GM18951 (cell line): Measurements from ENCODE around the gene RAB11FIP5.

Experiments used
- POLR2A ChIP-seq: IDR thresholded peaks from 4 replicates; pipeline ENCODE4 v1.6.1; 2011; ENCODE audit warnings: mild to moderate bottlenecking; ENCODE audit not compliant: insufficient read length, insufficient read depth; ENCODE audit errors: extremely low read depth
- in situ Hi-C: fragments of 300-500 bp; cut with MboI; formaldehyde crosslinking; loops from one replicate; pipeline ENCODE4 v1.12.0; 2022; ENCODE audit warnings: low sequenced_read_pairs, mixed read lengths, inconsistent platforms; ENCODE audit not compliant: unreplicated experiment

Gene RAB11FIP5

GRCh38 chr2:73117441-73117840 is 4.7 kb upstream of the RAB11FIP5 start:
- in situ Hi-C loops = no loop called here
- TF ChIP-seq POLR2A = no peak

DNA sequence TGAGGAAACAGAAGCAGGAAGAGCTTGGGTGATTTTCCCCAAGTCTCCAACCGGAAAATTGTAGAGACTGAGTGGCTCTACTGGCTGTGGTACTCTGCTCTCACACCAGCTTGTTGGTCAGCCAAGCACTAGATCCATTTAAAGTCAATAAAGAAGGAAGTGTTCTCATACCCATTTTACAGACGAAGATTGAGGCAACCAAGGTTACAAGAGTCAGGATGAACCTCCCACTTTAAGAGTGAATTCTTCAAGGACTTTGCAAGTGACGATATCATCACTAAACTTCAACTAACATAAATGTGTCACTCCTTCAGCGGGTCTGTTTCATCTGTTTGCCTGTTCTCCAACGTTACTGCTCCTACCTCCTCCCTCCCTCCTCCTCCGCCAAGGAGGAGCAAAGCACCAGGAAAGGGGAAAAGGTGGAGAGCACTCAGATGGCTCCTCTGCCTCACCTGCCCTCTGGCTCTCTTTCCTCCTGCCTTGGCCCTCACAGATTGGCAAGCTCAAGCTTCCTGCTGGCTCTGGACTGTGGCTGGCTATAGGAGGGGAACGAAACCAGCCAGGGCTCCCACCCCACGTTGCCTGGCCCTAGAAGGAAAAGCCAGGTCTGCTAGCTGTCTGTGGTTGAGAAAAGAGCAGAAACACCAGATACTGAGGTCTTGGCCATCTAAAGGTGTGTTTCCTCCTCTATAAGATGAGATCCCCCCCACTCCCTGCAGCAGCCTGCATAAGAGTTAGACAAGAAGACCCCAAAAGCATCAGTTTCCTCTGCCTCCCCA is 3.6 kb upstream of the RAB11FIP5 start:
- in situ Hi-C loops = no loop called here

GRCh38 chr2:73114273-73114867 is 1.6 kb upstream of the RAB11FIP5 start:
- TF ChIP-seq POLR2A = no peak
- in situ Hi-C loops = no loop called here

More for the DNA sequence above, 3.6 kb upstream of the RAB11FIP5 start:
- no peak for TF ChIP-seq POLR2A

GRCh38 chr2:73112026-73112912 is 479 bp downstream of the RAB11FIP5 start:
- TF ChIP-seq POLR2A = no peak
- in situ Hi-C loops = no loop called here

DNA sequence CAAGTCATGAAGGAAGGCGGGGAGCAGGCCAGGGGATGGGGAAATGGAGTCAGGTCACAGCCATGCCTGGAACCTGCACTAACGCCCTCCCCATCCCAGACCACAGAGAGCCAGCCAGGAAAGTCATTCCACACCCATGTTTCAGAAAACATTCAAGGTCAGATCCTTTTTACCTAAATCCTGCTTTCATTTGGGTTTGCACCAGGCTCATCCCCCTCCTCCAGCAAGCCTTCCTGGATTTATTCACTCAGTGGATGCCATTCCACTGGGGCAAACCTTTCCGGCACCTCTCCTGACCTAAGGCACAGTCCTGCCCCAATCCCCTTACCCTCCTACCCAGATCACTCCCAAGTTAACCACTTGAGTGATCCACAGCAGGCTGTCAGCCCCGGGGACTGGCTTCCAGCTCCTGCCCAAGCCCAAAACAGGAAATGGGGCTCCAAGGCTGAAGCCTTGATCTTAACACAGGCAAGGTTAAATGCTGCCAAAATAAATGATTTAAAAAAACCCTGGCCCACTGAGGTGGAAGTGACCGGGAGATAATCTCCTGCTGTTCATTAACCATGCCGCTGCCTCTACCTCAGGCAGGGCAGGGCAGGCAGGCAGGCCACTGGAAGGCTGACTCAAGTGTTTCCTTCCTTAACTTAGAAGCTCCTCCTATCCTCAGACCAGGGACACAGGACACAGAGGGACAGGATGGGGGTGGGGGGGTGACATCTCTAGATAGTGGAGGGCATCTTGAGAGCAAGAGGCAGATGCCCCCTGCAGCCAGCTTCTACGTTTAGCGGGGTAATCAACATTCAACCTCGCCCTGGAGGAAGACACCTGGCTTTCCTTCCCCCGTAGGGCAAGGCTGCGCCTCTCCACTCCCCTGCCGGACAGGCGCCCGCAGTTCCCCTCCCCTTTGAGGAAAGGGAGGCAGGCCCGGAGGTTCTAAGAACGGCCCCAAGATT is 1.4 kb downstream of the RAB11FIP5 start:
- TF ChIP-seq POLR2A = no peak
- in situ Hi-C loops = no loop called here

- in situ Hi-C loops = no loop called here
- TF ChIP-seq POLR2A = no peak
These were observed 2.3 kb downstream of the RAB11FIP5 start for GRCh38 chr2:73110168-73111072.

DNA sequence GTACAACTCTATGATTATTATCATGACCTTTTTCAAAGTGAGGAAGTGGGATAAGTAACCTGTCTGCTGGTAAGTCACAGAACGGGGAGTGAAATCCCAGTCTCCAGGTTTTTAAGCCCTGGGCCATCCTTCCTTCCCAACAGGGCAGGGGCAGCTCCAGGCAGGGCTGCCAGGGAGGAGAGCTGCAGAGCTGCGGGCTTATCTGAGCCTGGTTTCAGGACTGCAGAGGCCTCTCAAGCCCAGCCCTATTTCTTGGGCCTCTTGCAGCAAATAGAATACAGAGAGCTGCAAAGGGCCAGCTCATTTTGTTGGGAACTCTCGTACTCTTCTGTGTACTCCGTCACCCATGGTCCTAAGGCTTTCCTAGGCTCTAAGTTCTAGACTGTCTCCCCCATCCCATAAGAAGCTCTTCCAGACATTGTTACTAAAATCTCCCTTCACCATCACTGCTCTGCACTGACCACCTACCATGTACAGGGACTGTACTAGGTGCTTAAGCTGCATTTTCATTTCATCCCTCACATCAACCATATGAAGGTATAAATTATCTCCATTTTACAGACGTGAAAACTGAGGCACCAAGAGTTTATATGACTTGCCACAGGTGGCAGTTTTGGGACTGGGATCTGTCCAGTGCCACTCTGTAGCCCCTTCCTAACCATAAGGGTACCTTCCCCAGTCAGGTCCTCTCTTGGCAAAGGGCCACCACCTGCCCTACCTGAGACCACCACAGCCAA is 3.1 kb downstream of the RAB11FIP5 start:
- TF ChIP-seq POLR2A = no peak
- in situ Hi-C loops = no loop called here

DNA sequence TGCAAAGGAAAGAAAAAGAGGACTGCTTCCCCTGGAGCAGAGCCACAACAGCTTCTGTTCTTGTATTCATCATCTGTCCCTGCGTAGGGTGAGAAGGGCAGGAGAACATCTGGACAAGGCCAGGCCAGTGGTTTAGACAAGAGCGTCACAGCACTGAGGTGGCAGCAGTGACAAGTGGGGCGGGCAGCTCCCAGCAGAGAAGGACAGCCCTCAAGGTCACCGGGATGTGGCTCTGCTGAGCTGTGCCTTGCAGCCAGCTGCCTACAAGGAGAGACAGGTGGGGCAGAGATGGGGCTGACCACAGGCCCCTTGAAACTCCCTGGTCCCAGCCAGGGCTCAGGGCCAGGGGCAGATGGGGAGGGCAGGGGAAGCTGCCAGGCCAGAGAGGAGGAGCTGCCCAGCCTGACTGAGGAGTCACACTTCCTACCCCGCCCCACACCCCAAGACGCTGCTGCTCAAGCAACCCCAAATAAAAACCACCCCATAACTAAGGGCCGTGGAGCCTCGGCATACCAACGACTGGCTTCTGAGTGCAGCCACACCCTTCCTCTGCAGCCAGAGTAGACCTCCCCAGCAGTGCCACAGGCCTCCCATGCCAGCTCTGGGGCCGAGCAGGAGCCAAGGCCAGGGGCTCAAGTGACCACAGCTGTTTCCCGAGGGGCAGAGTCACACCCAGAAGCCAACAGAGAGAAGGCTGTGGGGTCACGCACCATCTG is 5.4 kb downstream of the RAB11FIP5 start:
- in situ Hi-C loops = no loop called here
- no peak for TF ChIP-seq POLR2A

GRCh38 chr2:73106791-73107190 is 6.0 kb downstream of the RAB11FIP5 start:
- TF ChIP-seq POLR2A = no peak
- in situ Hi-C loops = no loop called here

- in situ Hi-C loops = no loop called here
- no peak for TF ChIP-seq POLR2A
These were observed 7.2 kb downstream of the RAB11FIP5 start for GRCh38 chr2:73105511-73105971.
